Psoas muscle (tissue), 8 donors: ENCODE data around the gene FRMPD4. TPM values are rescaled to one million over a fixed set of nuclear protein-coding genes. Genes with fewer than 3 reads are reported as not detected.

Experiments
- ATAC-seq, 4 donors: fragments of 200-7000 bp; cut with Tn5 transposase; one replicate each; pipeline ENCODE4 v1.9.1; 2020; ENCODE audit warnings: moderate library complexity in 3 of 4, mild to moderate bottlenecking in 2 of 4
- DNase-seq, 2 donors: peaks; one replicate each; pipeline ENCODE4 v3.0.0-alpha.2; 2020
- H3K27ac ChIP-seq: fragments of 200-600 bp; one replicate; pipeline ENCODE4 v1.8.0; 2022
- H3K27me3 ChIP-seq, 3 donors: fragments of 200-600 bp in 1 of 3; one replicate each; pipeline versions ENCODE4 v1.6.1 to v1.8.0; 2013 to 2022; ENCODE audit warnings: low read length in 2 of 3, mild to moderate bottlenecking in 2 of 3, moderate library complexity in 1 of 3; ENCODE audit not compliant: insufficient read depth in 3 of 3
- H3K36me3 ChIP-seq, 2 donors: fragments of 200-600 bp in 1 of 2; one replicate each; pipeline versions ENCODE4 v1.6.1 to v1.8.0; 2013 to 2022; ENCODE audit warnings: low read depth in 1 of 2, mild to moderate bottlenecking in 1 of 2, moderate library complexity in 1 of 2; ENCODE audit not compliant: insufficient read depth in 1 of 2
- H3K4me1 ChIP-seq: fragments of 200-600 bp; one replicate; pipeline ENCODE4 v1.8.0; 2022
- H3K4me3 ChIP-seq: fragments of 200-600 bp; one replicate; pipeline ENCODE4 v1.8.0; 2022; ENCODE audit warnings: mild to moderate bottlenecking
- H3K9me3 ChIP-seq: fragments of 200-600 bp; one replicate; pipeline ENCODE4 v1.8.0; 2022
- WGBS, 3 donors: extraction: QIAGEN DNeasy Blood & Tissue Kit; methylation state at CpG; one replicate each; pipeline versions ENCODE4 v1.1.6 to v1.1.7; 2013; 5-methylcytosine and 5-hydroxymethylcytosine counted together
- intact Hi-C, 2 donors: fragments of 100-400 bp; cut with DNase I; formaldehyde crosslinking; loops; one replicate each; pipeline versions ENCODE4 v1.11.0 to v1.14.2; 2022
- polyA plus RNA-seq, 3 donors: library from polyadenylated mRNA; stranded (reverse); fragments of 200-250 nt; gene quantifications; one replicate each; pipeline ENCODE4 v1.2.3, GENCODE V29; 2013
- total RNA-seq, 4 donors: library from RNA; stranded (reverse); fragmentation: NEBNext Ultra II Directional in 2 of 4; extraction: Animal tissue kit (Norgen Biotek cat#: 25700) in 2 of 4; gene quantifications; one replicate each; pipeline versions ENCODE4 v1.2.1 to v1.2.4, GENCODE V29; 2021 to 2023
- TF ChIP-seq, protein P1 (sequence below): fragments of 200-600 bp; IDR thresholded peaks from one replicate; pipeline ENCODE4 v1.8.0; 2022; ENCODE audit warnings: antibody characterized with exemption
- donor health status: healthy with polysubstance abuse.
- donor health status: DM: no; HTN: no; CAD: no; lungs with moderate emphysema.
- donor health status: Bipolar disorder and iron deficiency.
- donor health status: healthy.
- donor health status: DM: yes; HTN: yes; CAD: no.
- donor health status: DM: no; HTN: no; CAD: no.
- donor health status: DM: no; HTN: no; CAD: no.
- donor health status: DM: yes; HTN: yes; CAD: no.

The FRMPD4 gene
- total and polyA plus RNA-seq, 7 donors, result 0.01 to 0.79 (median 0.06) TPM; not detected in 1

DNA sequence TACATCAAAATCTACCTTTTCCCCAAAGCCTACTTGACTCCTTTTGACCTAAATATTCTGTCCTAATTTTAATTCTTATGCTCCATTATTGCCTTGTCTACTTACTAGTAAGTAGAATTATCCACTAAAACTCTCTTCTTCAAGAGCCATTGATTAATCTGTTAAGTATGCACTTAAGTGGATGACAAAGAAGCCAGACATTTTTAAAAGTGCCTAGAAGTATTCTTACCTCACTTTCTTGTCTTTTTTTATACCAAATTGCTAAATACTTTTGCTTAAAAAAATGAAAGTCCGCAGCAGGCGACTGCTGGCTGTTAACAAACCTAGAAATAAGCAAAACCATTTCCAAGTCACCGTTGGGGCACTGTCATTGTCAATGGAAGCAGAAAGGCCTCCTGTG, 20.1 kb upstream of the FRMPD4 start:
- TF ChIP-seq, protein P1, sequence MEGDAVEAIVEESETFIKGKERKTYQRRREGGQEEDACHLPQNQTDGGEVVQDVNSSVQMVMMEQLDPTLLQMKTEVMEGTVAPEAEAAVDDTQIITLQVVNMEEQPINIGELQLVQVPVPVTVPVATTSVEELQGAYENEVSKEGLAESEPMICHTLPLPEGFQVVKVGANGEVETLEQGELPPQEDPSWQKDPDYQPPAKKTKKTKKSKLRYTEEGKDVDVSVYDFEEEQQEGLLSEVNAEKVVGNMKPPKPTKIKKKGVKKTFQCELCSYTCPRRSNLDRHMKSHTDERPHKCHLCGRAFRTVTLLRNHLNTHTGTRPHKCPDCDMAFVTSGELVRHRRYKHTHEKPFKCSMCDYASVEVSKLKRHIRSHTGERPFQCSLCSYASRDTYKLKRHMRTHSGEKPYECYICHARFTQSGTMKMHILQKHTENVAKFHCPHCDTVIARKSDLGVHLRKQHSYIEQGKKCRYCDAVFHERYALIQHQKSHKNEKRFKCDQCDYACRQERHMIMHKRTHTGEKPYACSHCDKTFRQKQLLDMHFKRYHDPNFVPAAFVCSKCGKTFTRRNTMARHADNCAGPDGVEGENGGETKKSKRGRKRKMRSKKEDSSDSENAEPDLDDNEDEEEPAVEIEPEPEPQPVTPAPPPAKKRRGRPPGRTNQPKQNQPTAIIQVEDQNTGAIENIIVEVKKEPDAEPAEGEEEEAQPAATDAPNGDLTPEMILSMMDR, result no peak
- H3K27ac ChIP-seq, result no peak overlapping the region
- DNase-seq (no peak), ATAC-seq (no peak)
- WGBS, 3 donors, result 63 to 91% (median 79%) methylated on average over 3 of the region's 3 CpGs
- no peaks in the 10 kb centered on the region for H3K36me3 ChIP-seq
- intact Hi-C loops, result no loop called here
- no peaks in the 10 kb centered on the region for H3K4me1 ChIP-seq
- no peaks in the 10 kb centered on the region for H3K27me3 ChIP-seq
- no peaks in the 10 kb centered on the region for H3K9me3 ChIP-seq
- H3K4me3 ChIP-seq, result no peak overlapping the region

DNA sequence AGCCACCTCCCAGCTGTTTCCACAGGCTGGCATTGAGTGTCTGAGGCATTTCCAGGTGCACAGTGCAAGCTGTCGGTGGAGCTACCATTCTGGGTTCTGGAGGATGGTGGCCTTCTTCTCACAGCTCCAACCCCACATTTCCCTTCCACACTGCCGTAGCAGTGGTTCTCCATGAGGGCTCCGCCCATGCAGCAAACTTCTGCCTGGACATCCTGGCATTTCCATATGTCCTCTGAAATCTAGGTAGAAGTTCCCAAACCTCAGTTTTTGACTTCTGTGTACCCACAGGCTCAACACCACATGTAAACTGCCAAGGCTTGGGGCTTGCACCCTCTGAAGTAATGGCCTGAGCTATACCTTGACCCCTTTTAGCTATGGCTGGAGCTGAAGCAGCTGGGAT, 10.3 kb upstream of the FRMPD4 start:
- Histone ChIP-seq H3K27me3 (no peaks in the 10 kb centered on the region), H3K27ac (no peak overlapping the region), H3K4me3 (no peak overlapping the region), H3K36me3 (no peaks in the 10 kb centered on the region), H3K4me1 (no peaks in the 10 kb centered on the region), H3K9me3 (peaks cover 9% of the 10 kb centered on the region)
- intact Hi-C loops, result no loop called here
- ATAC-seq, result no peak
- DNase-seq, result no peak
- TF ChIP-seq, protein P1, result no peak
- 81 to 95% (median 92%) methylated on average over 2 to 3 of the region's 3 CpGs for WGBS, 3 donors

DNA sequence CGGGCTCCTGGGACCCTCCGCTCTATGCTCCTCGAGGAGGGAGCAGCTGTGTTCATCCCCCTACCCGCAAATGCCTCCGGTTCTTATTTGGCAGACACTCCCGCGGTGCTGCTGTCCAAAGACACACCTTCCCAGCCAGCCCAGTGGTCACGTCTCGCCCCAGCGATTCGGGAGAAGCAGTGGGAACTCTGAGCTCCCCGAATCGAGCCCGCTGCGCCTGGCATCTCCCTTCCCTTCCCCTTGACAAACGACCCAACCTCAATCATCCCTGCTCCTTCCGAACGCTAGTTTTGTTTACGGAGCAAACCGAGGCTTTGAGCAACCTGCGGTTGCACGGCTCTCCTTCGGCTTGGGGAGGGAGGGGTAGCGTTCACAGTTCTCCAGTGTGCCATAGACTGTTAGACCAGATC, 317 bp upstream of the FRMPD4 start:
- no peaks in the 10 kb centered on the region for H3K36me3 ChIP-seq
- no peak overlapping the region for H3K27ac ChIP-seq
- ATAC-seq (no peak), DNase-seq (no peak)
- H3K4me1 ChIP-seq, result no peaks in the 10 kb centered on the region
- TF ChIP-seq, protein P1, result no peak
- 1 to 16% (median 1%) methylated on average over 20 to 24 of the region's 24 CpGs for WGBS, 3 donors
- H3K4me3 ChIP-seq, result peak overlapping the region; percentile 41
- peaks cover 0 to 54% (median 3%) of the 10 kb centered on the region in 3 donors for H3K27me3 ChIP-seq
- no peaks in the 10 kb centered on the region for H3K9me3 ChIP-seq
- intact Hi-C loops, result no loop called here

DNA sequence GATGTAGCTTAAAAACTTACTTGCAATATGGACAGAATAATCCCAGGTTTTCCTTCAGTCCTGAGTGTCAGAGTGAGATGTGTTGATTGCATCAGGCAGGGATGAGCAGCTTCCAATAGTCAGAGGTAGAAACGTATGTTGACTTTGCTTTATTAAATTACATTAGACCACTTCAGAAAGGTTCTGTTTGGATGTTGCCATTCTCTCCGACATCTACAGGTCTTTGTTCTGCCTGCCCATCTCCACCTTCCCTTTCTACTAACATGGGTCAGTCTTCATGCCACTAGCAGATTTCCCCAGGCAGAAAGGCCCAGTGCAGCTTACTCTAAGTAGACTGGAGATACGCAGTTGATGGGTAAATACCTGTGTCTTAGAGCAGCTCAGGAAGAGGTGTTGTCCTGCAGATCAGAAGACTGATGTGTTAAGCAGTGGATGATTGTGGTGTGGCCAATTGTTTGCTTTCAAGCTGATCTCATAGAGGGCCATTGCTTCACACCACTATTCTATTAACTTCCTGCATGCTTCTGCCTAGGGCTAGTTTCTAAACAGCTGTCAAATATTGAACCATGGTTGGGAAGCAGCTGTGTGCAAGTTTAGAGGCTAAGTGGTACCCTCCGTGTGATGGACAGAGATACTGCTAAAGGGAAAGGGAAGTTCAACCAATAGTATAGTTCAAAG, 1.8 kb downstream of the FRMPD4 start:
- TF ChIP-seq, protein P1, result no peak
- H3K4me3 ChIP-seq, result no peak overlapping the region
- H3K27me3 ChIP-seq, result peaks cover 0 to 49% (median 3%) of the 10 kb centered on the region in 3 donors
- ATAC-seq, result no peak
- H3K27ac ChIP-seq, result no peak overlapping the region
- H3K9me3 ChIP-seq, result no peaks in the 10 kb centered on the region
- no peaks in the 10 kb centered on the region for H3K4me1 ChIP-seq
- H3K36me3 ChIP-seq, result no peaks in the 10 kb centered on the region
- 61 to 78% (median 75%) methylated on average over 4 of the region's 4 CpGs for WGBS, 3 donors
- no peak for DNase-seq
- intact Hi-C loops, result no loop called here

DNA sequence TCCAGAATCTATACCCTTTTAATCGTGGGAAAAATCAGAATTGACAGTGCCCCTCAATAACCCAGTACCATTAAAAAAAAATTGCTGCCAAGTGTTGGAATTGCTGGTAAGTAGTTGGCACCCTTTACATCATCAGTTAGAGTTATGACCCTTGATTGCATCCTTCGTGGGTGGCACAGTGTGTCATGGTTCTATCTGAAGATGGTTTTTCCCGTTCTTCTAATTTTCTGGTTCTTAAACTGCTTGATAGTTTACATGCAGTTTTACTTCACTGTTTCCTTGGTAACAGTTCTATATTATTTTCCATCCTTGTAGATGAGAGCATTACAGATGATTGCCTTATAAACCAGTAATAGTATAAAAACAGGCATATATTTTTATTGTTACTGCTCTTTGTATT, 3.2 kb downstream of the FRMPD4 start:
- Histone ChIP-seq H3K4me3 (no peak overlapping the region), H3K36me3 (no peaks in the 10 kb centered on the region), H3K4me1 (no peaks in the 10 kb centered on the region), H3K27ac (no peak overlapping the region), H3K27me3 (peaks cover 0 to 38% (median 0%) of the 10 kb centered on the region in 3 donors), H3K9me3 (no peaks in the 10 kb centered on the region)
- intact Hi-C loops, result no loop called here
- DNase-seq (no peak), ATAC-seq (no peak)
- TF ChIP-seq, protein P1, result no peak
- WGBS, 3 donors, result 57 to 74% (median 63%) methylated on average over 3 of the region's 3 CpGs
